ENCODE measurements around the gene PTPRG.

- no peak for TF ChIP-seq CTCF (conservative IDR thresholded peaks at IDR 0.05; ENCODE audit: low read depth, low read length)
- TF ChIP-seq EZH2 (IDR thresholded peaks at IDR 0.05; ENCODE audit: low read length, unreplicated experiment), result no peak
- TF ChIP-seq EZH2phosphoT487 (IDR thresholded peaks at IDR 0.05; ENCODE audit: borderline replicate concordance, low read length), result no peak
These were observed 10.4 kb downstream of the PTPRG start for GRCh38 chr3:61571516-61572336.

Measured in PC-3 (cell line).